Left cardiac atrium (tissue), 4 donors: ENCODE data around the gene MACROD2. TPM values are rescaled to one million over a fixed set of nuclear protein-coding genes. Genes with fewer than 3 reads are reported as not detected.

Source experiments
- ATAC-seq, 2 donors: fragments of 200-7000 bp; cut with Tn5 transposase; one replicate each; pipeline ENCODE4 v1.9.1; 2020; ENCODE audit warnings: mild to moderate bottlenecking in 2 of 2, moderate library complexity in 2 of 2
- DNase-seq: peaks from one replicate; pipeline ENCODE4 v3.0.0-alpha.2; 2020
- intact Hi-C, 2 donors: fragments of 100-400 bp; cut with DNase I; formaldehyde crosslinking; loops; one replicate each; pipeline versions ENCODE4 v1.14.1 to v1.15.1; 2022 to 2023
- total RNA-seq, 2 donors: library from RNA; stranded (reverse); fragmentation: NEBNext Ultra II Directional; extraction: Animal tissue kit (Norgen Biotek cat#: 25700); gene quantifications; one replicate each; pipeline ENCODE4 v1.2.1, GENCODE V29; 2021
- donor health status: DM: no; HTN: yes; CAD: no.
- donor health status: DM: no; HTN: yes; CAD: no; lungs with severe emphysema.
- donor health status: DM: yes; HTN: yes; CAD: no.
- donor health status: Dilated cardiomyopathy.

Gene MACROD2
- total RNA-seq, 2 donors from 2014 or later, result 1.3 to 2.6 TPM

DNA sequence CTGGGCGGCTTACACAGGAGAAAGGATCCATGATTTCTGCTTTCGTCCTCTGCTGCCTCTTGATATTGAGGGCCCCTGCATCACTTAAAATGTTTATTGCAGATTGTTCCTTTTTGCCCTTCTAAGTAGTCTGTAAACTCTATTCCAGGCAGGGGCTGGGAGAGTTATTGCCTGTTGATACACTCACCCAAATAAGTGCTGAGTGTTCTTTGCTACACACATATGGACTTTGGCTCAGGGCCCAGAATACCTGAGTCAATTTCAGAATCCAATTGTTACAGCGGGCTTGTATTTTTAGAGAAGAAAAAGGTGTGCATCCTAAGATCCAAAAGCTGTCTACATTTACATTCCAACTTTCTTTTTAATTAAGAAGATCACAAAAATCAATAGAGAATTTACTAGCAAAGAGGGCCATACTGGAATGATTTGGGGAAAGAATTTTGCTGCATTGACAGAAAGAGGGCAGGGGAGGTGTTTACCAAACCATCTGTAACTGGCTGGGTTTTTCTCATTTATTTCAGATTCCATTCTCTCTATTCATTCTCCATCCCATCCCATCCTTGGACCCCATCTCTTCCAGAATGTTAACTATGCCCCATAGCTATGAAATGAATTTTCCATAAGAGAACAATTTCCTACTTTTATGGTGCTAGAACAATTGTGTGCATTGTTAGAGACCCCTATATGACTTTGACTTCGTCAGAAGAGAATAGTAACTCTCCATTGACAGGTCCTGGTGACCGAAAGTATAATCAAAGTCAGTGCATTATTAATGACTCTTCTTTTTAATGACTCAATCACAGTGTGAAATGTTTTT is 1302.0 kb downstream of the MACROD2 start:
- no peak for DNase-seq
- ATAC-seq, result no peak
- intact Hi-C loops, result no loop called here

DNA sequence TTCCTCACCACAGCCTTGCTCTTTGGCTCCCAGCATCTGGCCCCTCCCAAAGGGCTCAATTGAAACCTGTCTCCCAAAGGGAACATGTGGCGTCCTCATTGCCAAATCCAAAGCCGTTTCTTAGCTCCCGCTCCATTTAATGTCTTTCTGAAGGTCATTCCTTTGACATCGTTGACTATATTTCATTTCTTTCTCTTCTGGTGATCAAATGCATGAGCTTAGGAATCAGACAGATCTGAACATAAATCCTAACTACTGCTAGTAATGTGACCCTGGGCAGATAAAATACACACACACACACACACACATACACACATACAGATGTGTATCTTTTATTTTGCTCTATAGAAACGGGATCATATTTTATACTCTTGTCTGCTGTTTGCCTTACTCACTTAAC is 1306.8 kb downstream of the MACROD2 start:
- ATAC-seq, result no peak
- intact Hi-C loops, result no loop called here
- no peak for DNase-seq

DNA sequence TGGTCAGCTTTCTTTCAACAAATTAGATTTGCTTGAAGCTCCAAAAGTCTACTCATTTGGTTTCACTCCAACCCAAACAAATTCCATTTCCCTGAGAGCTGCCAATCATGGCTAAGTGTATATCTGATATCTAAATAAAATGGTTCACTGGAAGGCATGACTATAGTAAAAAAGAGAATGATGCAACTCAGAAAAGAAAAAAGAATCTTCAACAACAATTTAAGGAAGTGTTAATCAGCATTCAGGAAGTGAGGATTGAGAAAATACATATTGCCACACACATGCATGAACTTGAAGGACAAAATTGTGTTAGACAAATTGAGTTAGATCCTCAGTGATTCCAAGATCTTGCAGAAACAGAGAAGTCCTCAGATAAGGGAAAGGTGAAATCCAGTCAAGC is 1315.0 kb downstream of the MACROD2 start:
- no peak for DNase-seq
- intact Hi-C loops, result no loop called here
- ATAC-seq, result no peak

- ATAC-seq, result no peak
- intact Hi-C loops, result no loop called here
Measured at GRCh38 chr20:15316556-15316955, 1321.2 kb downstream of the MACROD2 start.

DNA sequence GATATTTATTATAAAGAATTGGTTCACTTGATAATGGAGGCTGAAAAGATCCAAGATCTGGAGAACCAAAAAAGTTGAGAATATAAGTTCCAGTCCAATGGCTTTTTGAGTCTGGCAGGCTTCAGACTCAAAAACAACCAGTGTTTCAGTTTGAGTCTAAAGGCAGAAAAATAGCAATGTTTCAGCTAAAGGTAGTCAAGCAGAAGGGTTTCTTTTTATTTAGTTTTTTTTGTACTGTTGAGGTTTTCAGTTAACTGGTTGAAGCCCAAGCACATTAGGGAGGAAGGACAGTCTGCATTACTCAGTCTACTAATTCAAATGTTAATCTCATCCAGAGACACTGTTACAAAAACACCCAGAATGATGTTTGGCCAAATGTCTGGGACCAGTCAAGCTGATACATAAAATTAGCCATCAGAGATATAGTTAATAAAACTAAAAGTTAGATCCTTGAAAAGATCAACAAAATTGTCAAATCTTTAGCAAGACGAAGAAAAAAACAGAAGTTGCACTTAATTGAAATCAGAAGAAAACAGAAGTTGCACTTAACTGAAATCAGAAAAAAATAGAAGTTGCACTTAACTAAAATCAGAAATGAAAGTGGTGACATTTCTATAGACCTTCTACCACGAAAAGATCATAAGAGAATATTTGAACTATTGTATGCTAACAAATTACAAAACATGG is 1322.4 kb downstream of the MACROD2 start:
- DNase-seq (no peak), ATAC-seq (no peak)
- intact Hi-C loops, result no loop called here

More at GRCh38 chr20:15316556-15316955, 1321.2 kb downstream of the MACROD2 start:
- no peak for DNase-seq

GRCh38 chr20:15318682-15319081 is 1323.4 kb downstream of the MACROD2 start:
- DNase-seq, result no peak
- intact Hi-C loops, result no loop called here
- ATAC-seq, result no peak

DNA sequence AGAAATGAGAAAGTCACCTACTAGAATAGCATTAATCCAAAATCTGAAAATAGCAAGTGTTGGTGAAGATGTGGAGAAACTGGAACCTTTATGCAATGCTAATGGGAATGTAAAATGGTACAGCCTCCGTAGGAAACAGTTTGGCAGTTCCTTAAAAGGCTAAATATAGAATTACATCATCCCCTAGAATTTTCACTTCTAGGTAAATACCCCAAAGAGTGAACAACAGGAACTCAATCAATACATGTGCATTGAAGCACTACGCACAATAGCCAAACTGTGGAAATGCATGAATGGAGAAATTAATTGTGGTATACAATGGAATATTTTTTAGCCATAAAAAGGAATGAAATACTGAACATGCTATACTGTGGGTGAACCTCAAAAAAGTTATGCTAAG is 1324.1 kb downstream of the MACROD2 start:
- ATAC-seq (no peak), DNase-seq (no peak)
- intact Hi-C loops, result no loop called here

DNA sequence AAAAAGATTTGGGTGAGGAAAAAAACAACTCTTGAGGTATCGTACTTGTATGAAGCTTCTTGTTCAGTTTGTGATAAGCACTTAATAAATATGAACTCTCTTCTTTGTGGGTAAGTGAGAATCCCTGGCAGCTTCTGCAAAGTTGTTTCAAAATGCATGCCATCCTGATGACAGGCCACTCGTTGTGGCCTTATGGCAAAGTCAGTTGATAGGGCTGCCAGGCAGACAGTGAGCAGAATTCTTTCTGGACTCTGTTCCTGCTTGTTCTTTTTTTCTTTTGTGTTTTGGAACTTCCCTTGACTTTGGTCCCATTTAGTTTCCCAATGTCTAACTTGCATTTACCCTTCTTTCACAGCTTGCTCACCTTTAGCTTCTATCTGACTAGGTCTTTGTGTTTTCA is 1325.6 kb downstream of the MACROD2 start:
- ATAC-seq, result peak in 1 of 2 donors; percentile 62
- DNase-seq, result no peak
- intact Hi-C loops, result no loop called here

DNA sequence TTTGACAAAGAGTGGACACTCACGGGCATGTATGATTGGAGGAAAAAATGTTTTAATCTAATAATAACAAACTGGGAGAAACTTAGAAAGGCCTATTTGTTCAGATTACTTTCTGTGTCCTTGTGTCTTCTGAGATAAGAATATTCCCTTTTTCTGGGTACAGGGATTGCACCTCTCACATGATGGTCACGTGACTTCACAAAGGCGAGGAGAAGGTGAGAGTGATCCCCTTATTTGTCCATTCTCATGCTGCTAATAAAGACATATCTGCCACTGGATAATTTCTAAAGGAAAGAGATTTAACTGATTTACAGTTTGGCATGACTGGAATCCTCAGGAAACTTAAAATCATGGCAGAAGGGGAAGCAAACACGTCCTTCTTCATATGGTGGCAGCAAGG is 1331.8 kb downstream of the MACROD2 start:
- no peak for ATAC-seq
- no peak for DNase-seq
- intact Hi-C loops, result no loop called here

DNA sequence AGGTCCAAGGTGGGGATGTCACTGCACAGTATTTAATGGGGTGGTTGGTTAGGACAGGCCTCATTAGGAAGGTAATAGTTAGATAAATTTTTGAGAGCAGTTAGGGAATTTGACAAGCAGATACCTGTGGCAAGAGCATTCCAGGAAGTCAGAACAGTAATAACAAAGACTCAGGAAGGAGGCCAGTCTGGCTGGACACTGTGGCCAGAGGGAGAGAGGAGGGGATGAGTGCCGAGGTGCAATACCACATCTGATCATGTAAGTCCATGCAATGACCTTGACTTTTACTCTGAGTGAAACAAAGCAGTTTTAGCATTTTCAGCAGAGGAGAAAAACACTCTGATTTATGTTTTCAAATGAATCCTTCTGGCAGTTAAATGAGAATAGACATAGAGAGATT is 1332.8 kb downstream of the MACROD2 start:
- DNase-seq (no peak), ATAC-seq (no peak)
- intact Hi-C loops, result no loop called here

DNA sequence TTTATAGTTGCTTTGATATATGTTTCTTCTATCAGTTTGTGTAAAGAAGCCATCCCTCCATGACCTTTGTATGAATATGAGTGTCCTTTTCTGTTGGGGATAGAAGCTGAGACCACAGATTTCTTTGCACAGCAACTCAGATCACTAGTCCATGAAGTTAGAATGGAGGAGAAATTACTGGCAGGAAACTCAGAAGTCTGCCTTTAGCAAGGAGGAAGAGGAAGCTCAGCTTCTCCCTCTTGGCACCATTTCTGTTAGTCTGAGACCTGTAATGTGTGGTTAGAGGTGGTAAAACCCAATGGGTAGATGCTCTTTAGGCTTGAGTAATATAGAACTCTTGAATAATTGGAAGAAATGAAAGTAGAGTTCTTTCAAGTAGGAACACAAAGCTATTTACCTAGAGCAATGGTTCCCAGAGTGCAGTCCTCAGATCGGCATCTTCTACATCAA is 1337.4 kb downstream of the MACROD2 start:
- intact Hi-C loops, result no loop called here
- no peak for ATAC-seq

DNA sequence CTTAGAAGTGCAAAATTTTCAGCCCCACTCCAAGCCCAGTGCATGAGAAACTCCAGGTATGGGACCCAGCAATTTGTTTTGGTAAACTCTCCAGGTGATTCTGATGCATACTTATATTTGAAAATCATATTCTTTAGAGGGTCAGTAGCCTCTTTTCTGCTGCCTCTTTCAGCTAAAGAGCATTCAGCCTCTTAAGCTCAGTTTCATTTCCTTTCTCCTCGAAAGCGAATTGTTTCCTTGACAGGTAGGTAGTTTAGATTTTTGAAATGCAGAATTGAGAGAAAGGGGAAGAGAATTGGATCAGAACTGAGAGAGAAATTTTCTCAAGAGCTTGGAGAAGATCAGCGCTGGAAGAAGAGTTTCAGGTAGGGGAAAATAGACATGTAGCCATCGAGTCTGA is 1337.9 kb downstream of the MACROD2 start:
- intact Hi-C loops, result no loop called here
- no peak for DNase-seq
- ATAC-seq, result no peak

More for the DNA sequence above, 1337.4 kb downstream of the MACROD2 start:
- DNase-seq, result no peak

DNA sequence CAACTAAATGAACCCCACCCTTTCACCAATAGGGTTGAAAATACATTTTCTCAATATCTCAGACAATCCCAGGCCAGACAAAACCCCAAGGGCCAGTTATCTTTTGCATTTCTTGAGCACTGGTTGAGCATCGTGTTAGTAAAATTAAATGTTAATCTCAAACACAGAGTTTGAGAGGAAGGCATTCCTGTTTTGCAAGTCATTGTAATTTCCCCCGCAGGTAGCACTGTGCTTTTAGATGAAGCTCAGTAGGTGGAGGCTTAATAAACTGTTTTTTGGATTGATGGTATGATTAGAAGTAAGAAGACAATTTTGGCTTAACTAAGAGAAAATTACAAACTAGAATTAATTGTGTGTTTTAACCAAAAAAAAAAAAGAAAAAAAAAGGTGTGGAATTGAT is 1340.7 kb downstream of the MACROD2 start:
- intact Hi-C loops, result no loop called here
- DNase-seq, result no peak
- no peak for ATAC-seq

DNA sequence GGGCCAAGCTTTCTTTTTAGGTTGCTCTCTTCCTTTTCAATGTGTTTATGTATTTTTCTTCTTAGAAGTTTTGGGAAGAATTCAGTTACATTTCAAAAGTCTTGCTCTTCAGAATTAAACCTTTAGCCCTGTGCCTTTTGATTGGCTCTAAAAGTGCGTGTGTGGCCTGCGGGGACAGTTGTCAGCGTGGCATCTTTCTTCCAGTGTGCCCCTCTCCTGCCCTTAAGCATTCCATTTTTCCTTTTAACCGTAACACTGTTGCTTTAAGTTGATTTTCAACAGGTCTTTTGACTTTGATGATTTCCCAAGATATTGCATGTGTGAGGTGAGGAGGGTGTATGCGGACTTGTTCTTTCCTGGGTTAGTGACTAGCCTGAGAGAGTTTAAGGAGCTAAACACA is 1341.2 kb downstream of the MACROD2 start:
- intact Hi-C loops, result no loop called here
- no peak for DNase-seq
- ATAC-seq, result no peak

- intact Hi-C loops, result no loop called here
- DNase-seq, result no peak
- peak in 1 of 2 donors; percentile 40 for ATAC-seq
Measured at GRCh38 chr20:15339264-15339663, 1343.9 kb downstream of the MACROD2 start.

DNA sequence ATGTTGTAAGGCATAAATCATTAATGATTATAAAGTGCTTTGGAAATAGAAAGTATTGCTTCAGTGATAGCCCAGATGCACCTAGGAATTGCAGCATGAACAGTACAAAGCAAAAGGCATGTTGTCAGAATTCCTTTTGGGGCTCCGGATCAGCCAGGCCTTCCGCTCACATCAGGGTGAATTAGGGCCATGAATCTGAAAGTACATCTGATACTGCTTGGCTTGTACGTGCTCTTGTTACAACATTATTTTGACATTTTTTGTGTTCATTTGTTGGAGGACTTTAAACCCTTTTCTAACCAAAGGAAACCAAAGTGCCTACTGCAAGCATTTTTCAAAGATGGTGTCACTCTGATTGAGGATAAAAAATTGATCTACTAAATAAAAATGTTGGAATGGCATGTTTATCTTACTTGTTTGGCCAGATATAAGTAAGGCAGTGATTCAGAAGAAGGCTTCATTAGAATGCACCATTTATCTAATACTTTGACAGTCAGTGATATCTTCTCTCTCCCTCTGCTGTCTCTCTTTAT is 1347.7 kb downstream of the MACROD2 start:
- intact Hi-C loops, result no loop called here
- ATAC-seq, result peak in 1 of 2 donors; percentile 80
- no peak for DNase-seq

- ATAC-seq (no peak), DNase-seq (no peak)
- intact Hi-C loops, result no loop called here
Measured at GRCh38 chr20:15345287-15345686, 1350.0 kb downstream of the MACROD2 start.

DNA sequence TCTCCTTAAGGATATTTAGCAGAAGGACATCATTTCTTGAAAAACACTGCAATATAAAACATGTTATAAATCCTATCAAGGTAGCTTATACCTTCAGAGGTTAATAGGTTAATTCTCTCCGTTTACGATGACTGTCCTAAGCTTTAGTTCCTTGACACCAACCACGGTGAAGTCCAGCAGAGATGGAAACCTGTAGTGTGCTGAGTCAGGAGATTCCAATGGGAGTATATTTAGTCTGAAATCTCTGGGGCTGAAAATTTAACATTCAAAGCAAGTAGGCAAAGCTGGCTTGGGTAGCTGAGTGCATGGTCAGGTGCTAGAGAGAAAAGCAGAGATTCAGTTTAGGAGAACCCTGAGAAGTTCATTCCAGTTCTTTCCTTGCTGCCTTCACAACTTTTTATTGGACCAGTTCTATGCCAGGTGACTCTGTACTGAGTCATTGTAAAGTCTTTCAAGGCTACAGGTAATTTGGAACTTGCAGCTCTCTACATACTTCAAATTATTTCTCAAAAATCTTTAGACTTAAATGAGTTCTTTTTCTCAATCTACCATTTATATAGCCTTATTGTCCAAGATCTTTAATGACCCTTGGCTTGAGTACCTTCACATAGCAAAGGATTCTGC is 1351.5 kb downstream of the MACROD2 start:
- DNase-seq, result no peak
- intact Hi-C loops, result no loop called here
- no peak for ATAC-seq

- DNase-seq (no peak), ATAC-seq (no peak)
- intact Hi-C loops, result no loop called here
Measured at GRCh38 chr20:15359056-15359455, 1363.7 kb downstream of the MACROD2 start.

GRCh38 chr20:15362849-15363248 is 1367.5 kb downstream of the MACROD2 start:
- DNase-seq, result no peak
- no peak for ATAC-seq
- intact Hi-C loops, result no loop called here
